DMS114 treated with DMSO at 0.1 percent for 48 hours (cell line): ENCODE measurements around the gene BSPH1.
"Not testable (repeated sequence)": the region's sequence is repeated elsewhere in the genome, so short reads cannot be mapped to it uniquely, and the experiment has no call there.

ENCODE experiments used
- DNase-seq: peaks from one replicate; lab custom pipeline; 2025; ENCODE audit not compliant: unreplicated experiment; lab: John Stamatoyannopoulos, UW

The BSPH1 gene, protein sequence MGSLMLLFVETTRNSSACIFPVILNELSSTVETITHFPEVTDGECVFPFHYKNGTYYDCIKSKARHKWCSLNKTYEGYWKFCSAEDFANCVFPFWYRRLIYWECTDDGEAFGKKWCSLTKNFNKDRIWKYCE

DNA sequence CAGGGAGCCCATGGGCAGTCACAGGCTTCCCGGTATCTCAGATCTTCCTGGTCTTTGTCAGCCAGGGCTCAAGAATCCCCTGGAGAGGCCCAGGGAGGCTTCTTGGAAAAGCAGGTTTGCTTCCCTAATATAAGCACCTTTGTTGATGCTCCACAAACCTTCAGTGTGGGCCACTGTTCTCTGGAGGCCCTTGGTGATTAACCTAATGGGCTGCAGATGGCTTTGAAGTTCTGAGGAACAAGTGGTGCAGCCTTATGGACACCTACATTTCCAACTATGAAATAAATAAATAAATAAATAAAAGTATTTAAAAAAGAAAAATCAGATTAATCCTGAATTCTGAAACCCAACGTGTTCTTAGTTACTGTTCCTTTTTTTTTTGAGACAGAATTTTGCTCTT is at the start of gene BSPH1:
BSPH1 (minus strand) TSS at position 101 of the 400 bp plus-strand sequence; CDS start at position 12, 89 bp downstream.
- DNase-seq: no peak

DNA sequence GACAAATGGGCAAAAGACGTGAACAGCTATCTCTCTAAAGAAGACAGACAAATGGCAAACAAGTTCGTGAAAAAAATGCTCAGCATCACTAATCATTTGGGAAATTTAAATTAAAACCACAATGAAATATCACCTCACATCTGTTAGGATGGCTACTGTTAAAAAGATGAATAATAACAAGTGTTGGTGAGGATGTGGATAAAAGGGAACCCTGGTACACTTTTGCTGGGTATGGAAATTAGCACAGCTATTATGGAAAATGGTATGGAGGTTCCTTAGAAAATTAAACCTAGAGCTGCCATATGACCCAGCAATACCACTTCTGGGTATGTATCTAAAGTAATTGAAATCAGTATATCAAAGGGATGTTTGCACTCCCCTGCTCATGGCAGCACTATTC is 44.8 kb upstream of the BSPH1 start:
- no peak for DNase-seq

DNA sequence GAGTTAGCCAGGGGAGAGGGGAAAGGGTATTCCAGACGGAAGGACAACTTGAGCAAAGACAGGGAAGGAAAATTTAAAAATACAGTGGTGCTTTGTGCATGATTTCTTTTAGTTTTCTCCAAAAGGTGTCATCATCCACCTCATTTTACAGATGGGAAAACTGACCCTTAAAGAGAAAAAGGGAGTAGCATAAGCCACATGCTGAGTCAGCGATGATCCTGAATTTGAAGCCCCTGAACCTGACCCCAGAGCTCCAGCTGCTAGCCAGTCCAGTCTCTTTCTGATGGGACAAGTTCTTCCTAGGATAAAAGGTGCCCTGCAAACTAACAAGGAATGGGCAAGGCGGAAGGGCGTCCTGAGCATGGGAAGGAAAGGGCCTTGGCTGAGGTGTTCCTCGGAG is 41.6 kb upstream of the BSPH1 start:
- no peak for DNase-seq

DNA sequence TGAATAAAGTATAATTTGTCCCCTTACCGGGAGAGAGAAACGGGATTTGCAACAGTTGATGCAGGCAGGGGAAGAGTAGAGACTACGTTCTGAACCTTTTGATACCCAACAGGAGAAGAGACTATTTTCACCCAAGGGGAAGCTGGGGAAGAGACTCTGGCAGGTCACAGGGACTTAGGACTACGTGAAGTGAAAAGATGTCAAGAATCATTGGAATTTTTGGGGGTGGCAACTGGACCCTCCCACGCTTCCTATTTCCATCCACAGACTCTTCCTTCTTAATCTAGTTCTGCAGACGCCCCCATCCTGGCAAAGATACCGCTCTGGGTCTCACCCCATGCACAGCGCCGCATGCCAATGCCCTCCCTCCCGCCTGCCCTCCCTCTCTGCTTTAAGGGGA is 38.1 kb upstream of the BSPH1 start:
- no peak for DNase-seq

DNA sequence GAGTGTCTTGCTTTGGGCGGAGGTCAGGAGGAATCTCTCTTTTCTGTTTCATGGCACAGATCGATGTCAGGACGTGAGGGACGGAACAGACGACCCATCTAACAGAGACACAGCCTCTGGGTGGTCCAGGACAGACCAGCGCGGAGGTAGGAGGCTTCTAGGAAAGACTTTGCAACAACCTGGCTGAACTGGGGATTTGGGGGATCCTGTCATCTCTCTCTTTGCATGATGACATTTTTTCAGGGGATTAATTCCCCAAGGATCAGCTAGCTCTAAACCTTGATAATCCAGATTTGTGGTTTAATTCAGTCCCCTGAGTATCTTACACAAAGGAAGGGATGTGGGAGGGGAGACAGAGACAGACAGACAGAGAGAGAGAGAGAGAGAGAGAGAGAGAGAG is 37.5 kb upstream of the BSPH1 start:
- no peak for DNase-seq

DNA sequence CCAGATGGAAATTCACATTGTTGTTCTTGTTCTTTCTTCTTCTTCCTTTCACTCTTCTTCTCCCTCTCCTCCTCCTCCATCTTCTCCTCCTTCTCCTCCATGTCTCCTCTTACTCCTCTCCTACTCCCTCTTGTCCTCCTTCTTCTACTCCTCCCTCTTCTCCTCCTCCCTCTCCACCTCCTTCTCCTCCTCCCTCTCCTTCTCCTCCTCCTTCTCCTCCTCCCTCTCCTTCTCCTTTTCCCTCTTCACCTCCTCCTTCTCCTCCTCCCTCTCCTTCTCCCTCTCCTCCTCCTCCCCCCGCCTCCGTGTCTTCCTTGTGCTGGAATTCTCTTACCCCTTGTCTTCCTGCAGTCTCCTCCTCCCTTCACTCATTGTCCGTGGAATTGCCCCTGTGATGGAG is 33.5 kb upstream of the BSPH1 start:
- no peak for DNase-seq

DNA sequence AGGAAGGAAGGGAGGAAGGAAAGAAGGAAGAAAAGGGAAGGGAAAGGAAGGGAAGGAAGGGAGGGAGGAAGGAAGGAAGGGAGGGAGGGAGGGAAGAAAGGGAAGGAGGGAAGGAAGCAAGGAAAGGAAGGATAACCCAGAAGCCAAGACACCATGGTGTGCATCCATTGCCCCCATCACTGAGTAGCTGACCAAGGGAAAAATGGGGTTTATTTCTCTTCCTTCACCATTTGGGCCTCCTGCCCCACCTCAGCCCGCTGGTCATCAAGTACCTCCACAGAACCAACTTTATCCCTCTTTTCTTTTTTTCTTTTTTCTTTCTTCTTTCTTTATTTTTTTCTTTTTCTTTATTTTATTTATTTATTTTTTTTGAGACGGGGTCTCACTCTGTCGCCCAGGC is 31.5 kb upstream of the BSPH1 start:
- DNase-seq: no peak

DNA sequence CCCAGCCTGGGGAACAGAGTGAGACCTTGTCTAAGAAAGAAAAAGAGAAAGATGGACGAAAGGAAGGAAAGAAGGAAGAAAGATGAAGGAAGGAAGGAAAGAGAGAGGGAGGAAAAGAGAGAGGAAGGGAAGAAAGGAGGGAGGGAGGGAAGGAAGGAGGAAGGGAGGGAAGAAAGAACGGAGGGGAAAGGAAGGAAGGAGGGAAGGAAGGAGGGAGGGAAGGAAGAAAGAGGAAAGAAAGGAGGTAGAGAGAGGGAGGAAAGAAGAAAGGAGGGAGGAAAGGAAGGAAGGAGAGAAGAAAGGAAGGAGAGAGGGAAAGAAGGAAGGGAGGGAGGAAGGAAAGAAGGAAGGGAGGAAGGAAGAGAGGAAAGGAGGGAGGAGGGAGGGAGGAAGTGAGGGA is 31.0 kb upstream of the BSPH1 start:
- DNase-seq: no peak

DNA sequence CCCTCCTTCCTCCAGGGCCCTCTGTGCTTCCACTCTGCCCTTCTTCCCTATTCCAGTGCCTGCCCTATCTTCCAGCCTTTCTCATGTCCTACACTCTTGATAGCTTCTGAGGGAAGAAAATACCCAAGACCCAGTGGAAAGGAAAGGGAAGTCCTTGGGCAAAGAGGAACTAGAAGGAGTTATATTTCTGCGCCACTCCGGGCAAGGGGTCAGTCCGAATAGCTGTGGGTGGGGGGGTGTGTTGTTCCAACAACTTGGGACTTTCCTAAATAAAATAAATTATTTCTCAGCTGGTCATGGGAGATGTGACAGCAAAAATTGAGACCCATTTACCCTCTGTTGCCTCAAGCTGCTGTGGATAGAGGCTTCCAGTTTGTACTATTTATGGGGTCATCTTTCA is 28.7 kb upstream of the BSPH1 start:
- no peak for DNase-seq

DNA sequence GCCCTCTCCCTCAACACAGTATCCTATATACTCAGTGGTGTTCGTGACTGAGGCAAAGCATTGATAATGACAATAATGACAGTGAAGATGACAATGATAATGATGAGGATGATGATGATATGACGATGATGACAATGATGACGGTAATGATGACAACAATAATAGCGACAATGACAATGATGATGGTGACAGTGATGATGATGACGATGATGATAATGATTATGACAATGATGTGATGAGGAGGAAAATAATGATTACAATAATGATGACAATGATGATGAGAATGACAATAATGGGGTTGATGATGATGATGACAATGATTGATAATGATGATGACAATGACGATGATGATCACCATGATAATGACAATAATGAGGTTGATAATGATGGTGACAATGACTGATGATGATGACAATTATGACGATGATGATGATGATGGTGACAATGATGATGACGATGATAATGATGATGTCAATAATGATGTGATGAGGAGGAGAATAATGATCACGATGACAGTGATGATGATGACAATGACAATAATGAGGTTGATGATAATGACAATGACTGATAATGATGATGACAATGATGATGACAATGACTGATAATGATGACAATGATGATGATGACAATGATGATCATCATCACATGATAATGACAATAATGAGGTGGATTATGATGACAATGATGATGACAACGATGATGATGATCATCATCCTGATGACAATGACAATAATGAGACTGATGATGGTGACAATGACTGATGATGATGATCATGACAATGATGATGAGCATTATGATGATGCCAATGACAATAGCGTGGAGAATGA is 19.2 kb upstream of the BSPH1 start:
- DNase-seq: no peak

DNA sequence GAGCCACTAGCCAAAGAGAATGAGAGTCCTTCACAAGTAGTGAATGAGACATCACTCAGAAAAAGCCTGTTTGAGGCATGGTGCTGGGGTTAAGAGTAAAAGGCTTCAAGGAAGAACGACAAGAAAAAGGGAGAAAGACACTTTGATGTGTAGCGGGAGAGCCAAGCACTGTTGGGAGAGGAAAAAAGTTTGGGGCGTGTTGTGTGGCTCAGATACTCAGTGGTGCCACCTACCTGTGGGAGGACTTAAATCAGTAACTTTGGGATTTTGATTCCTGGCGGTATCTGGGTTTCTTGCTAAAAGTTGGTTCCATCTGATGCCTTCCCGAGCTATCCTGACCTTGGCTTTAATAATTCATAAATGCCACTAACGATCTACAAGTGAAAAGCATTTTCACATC is 14.8 kb upstream of the BSPH1 start:
- DNase-seq: no peak

DNA sequence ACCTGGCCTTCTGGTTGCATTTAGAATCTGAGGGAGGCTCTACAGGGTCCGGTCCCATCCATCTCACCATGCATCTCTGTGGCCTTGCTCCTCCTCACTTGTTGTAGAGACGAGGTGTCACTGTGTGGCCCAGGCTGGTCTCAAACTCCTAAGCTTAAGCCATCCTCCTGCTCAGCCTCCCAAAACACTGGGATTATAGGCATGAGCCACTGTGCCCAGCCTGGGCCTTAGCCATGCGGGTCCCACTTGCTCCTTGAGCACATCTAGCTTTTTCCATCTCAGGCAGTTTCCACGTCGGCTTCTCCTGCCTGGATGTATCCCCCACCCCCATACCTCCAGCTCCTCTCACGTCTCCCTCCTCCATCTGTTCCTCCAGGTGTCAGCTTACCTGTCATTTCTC is 12.3 kb upstream of the BSPH1 start:
- no peak for DNase-seq

DNA sequence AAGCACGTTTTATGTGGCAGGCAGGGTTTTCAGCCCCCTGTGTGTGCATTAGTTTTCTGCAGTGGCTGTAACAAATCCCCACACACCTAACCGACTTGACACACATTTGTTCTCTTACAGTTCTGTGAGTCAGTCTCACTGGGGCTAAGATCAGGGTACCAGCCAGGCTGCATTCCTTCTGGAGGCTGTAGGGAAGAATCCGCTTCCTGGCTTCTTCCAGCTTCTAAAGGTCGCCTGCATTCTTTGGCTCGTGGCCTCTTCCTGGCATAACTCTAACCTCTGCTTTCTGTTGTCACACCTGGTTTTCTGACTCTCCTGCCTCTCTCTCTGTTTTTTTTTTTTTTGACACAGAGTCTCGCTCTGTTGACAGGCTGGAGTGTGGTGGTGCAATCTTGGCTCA is 8.9 kb upstream of the BSPH1 start:
- no peak for DNase-seq

DNA sequence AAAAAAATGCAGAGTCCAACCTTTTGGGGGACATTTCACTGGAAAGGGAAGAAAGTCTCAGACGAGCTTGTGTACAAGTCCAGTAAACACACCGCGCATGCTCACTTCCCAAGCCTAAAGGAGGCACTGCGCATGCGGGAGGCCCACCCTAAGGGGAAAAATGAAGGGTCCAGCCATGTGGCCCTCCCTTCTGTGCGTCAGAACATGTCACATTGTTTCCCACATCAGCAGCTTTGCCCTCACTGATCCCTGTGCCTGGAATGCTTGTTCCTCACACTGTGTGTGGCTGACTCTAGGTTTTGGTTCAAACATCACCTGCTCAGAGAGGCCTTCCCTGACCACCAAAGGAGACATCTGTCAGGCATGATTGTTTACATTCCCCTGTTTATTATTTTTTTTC is 6.8 kb upstream of the BSPH1 start:
- peak; percentile 48 for DNase-seq

DNA sequence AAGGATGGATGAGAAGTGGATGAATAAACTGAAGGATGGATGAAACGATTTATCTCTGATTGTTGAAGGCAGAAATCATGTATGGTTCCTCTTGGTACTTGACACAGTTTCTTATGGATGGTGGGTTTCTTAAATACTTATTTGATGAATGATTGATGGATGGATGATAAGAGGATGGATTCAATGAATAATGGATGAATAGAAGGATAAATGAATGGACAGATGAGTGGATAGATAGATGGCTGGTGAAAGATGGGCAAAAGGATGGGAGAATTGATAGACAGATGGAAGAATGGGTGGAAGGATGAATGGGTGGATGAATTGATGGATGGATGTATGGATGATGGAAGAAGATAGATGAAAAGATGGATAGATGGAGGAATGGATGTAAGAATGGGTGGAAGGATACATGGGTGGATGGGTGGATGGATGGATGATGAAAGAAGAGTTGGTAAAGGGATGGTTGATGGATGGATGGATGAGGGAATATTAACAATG is 4.3 kb upstream of the BSPH1 start:
- DNase-seq: no peak

DNA sequence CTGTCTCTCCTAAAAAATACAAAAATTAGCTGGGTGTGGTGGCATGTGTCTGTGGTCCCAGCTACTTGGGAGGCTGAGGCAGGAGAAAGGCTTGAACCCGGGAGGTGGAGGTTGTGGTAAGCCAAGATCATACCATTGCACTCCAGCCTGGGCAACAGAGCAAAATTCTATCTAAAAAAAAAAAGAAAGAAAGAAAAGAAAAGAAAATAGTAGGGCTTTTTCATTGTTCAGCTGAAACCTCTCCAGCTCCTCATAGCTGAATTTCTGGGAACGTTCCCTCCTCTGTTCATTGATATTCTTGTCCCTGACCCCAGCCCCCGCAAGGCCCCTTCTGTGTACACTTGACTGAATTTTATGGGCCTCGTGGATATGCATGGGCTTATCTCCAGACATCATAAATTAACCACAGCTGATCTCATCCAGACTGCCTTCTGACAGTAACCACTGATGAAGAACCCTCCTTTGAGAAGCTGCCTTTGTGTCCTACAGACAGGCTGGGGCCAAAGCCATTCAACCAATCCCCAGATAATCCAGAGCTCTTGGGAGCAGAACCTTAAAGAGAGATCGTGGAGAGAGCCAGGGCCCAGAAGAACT is 2.3 kb upstream of the BSPH1 start, which contains the start of gene ELSPBP1:
ELSPBP1 (plus strand) TSS at position 424 of the 594 bp plus-strand sequence. CDS start 14,036 bp downstream, outside the sequence.
- DNase-seq: no peak

DNA sequence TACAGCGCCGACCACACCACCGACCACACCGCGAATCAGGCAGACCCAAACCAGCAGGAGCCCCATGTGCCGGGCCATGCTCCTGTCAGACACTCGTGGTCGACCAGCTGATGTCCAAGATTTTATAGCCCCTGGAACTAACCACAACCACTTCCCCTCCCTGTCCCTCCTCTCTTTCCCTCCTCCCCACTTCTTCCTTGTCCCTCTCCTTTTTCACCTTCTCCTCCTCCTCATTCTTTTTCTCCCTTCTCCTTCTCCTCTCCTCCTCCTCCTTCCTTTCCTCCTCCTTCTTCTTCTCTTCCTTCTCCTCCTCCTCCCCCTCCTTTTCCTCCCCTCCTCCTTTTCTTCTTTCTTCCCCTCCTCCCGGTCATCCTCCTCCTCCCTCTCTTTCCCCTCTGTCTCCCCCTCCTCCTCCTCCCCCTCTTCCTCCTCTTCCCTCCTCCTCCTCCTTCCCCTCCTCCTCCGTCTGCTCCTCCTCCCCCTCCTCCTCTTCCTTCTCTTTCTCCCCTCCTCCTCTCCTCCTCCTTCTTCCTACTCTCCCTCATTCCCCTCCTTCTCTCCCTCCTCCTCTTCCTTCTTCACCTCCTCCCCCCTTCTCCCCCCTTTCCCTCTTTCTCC is 670 bp downstream of the BSPH1 start:
- DNase-seq: no peak

DNA sequence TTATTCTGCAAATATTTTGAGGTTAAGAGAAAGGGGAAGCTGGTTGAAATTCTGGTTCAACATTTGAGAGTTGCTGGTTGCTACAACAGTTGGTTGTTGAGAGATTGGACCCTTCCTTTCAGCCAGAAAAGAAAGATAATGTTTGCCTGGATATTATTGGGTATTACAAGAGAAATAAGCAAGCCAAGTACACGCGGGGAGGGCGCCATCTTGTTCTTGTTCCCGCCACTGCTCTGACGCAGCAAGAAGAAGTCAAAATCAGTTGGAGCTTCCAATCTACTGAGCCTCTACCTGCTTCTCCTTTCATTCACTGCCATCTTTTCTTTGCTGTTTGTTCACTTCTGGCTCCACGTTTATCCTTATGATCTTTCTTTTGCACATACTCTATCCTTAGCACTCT is 18.4 kb downstream of the BSPH1 start:
- DNase-seq: no peak

DNA sequence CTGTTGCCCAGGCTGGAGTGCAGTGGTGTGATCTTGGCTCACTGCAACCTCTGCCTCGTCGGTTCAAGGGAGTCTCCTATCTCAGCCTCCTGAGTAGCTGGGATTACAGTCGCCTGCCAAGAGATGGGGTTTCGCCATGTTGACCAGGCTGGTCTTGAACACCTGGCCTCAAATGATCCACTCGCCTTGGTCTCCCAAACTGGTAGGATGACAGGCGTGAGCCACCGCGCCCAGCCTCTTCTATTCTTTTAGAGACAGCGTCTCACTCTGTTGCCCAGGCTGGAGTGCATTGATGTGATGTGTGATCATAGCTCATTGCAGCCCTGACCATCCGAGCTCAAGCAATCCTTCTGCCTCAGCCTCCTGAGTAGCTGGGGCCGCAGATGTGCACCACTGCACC is 36.0 kb downstream of the BSPH1 start:
- DNase-seq: not testable (repeated sequence)

DNA sequence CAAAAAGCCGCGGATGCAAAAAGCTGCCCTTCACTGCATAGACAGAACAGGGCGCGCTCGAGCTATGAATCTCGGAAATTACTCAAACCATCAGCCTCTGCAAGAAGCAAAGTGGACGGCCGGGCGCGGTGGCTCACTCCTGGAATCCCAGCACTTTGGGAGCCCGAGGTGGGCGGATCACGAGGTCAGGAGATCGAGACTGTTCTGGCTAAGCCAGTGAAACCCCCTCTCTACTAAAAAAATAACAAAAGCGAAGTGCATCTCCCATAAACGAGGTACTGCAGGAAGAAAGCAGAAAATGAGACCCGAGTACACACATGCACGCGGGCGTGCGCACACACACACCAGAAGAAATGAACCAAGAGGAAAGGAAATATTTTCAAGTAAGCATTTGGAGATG is 39.8 kb downstream of the BSPH1 start:
- DNase-seq: not testable (repeated sequence)

DNA sequence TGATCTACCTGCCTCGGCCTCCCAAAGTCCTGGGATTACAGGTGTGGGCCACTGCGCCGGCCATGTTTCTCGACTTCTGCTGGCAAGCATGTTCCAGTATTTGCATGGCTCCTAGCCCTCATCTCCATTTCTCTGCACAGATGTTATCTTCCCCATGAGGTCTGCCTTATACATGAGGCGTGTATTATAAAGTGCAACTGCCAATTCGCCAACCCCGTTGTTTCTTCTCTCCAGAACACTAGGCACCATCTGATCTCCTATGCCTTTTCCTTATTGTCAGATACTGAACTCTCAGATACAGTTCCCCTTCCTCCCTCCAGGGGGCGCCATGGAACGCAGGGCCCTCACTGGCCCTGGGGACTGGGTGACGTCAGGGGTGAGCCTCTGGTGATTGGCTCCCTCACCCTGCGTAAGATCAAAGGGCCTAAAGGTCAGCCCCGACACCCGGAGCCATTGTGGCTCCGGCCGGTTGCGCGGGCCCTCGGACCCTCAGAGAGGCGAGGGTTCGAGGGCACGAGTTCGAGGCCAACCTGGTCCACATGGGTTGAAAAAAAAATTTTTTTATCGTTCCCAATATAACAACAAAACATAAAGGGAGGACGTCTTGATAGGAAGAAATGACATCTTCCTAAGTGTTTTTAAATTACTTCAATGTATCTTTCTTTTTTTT is 42.0 kb downstream of the BSPH1 start:
- not testable (repeated sequence) for DNase-seq
